CMK (cell line): ENCODE measurements around the gene MTMR3.
"Not testable (repeated sequence)": the region's sequence is repeated elsewhere in the genome, so short reads cannot be mapped to it uniquely, and the experiment has no call there.

ENCODE experiments used
- DNase-seq: peaks from one replicate; pipeline ENCODE4 v3.0.0-alpha.2; 2010; ENCODE audit warnings: low read depth

The MTMR3 gene

DNA sequence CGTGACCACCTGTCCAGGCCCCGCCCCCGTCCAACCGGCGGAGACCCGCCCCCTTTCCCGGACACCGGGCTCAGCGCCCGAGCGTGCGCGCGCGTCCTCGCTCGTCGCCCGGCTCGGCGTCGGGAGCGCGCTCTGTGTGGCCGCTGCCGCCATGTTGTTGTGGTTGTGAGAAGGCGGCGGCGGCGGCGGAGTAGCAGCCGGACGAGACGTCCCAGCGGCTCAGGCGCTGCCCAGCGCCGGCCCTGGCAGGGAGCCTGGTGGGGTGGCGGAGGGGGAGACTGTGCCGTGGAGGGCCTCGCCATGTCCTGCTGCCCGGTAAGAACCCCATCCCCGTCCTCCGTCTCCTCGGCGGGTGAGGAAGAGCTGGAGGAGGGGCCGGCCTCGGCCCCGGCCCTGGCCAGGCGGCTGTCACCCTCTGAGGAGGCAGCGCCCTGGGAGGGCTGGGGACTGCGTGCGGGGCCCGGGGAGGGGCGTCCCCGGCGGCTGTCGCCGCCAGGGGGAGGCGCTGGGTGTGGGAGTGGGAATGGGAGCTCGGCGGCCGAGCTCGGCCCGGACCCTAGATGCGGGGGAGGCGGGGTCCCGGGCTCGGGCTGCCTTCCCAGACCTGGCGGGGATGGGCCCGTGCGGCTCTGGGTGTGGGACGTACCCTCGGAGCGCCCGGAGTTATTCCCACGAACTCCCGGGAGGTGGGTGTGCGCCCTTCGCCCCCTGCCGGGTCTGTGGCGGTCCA is at the start of gene MTMR3:
TSS of gene MTMR3 (plus strand) at position 130 of the 730 bp plus-strand sequence. CDS start 87,886 bp downstream, outside the sequence.
- DNase-seq = peak; percentile 73

GRCh38 chr22:29833392-29833965 is 49.5 kb upstream of the MTMR3 start:
- no peak for DNase-seq

- DNase-seq = no peak
Observed at GRCh38 chr22:29834046-29834445, 48.9 kb upstream of the MTMR3 start.

DNA sequence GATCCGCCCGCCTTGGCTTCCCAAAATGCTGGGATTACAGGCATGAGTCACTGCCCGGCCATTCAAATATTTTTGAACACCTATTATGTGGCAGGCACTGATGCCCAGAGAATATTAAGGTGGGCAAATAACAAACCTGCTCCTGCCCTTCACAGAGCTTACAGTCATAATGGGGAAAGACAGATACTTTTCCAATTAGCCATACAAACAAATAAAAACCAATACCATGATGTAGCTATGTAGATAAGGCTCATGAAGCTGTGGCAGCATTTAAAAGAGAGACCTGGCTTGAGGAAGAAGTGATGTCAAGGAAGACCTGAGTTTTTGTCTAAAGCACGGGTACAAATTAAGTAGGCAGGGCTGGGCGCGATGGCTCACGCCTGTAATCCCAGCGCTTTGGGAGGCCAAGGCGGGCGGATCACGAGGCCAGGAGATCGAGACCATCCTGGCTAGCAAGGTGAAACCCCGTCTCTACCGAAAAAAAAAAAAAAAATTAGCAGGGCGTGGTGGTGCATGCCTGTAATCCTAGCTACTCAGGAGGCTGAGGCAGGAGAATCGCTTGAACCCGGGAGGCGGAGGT is 46.1 kb upstream of the MTMR3 start:
- DNase-seq = not testable (repeated sequence)

DNA sequence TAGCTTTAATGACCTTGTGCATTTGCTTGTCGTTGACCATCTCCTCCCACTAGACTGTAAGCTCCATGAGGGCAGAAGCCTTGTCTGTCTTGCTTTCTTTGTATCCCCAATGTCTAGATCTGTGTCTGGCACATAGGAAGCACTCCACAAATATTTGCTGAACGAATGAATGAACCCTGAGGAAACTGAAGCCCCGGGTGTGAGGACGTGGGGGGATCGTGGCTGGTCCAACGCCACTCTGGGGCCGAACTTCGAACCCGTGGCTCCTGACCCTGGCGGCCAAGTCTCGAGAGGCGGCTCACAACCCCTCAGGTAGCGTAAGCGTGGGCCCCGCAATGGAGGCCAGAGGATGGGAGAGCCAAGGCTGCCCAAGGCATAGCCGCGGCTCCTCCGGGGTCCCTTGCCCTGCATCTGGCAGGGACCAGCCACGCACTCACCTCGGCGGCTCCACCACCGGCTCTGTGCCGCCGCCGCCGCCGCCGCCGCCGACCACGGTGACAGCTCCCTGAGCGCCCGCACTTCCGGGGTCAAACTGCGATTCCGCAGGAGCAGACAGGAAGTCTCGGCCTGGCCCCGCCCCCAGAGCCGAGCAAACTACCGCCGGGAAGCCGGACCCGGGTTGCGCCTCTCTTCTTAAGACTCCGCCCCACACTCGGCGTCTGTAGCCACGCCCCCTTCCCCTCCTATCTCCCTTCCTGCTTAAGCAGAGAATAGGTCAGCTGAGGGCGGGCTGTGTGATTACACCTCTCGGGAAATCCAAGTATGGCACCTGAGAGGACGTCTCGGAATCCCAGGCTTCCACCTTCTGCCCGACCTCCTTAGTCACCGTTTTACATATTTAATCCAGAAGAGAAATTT is 45.0 kb upstream of the MTMR3 start, which contains the start of gene ASCC2:
TSS of gene ASCC2 (minus strand) at position 534 of the 858 bp plus-strand sequence. CDS start 5,949 bp downstream, outside the sequence.
- peak; percentile 97 for DNase-seq

DNA sequence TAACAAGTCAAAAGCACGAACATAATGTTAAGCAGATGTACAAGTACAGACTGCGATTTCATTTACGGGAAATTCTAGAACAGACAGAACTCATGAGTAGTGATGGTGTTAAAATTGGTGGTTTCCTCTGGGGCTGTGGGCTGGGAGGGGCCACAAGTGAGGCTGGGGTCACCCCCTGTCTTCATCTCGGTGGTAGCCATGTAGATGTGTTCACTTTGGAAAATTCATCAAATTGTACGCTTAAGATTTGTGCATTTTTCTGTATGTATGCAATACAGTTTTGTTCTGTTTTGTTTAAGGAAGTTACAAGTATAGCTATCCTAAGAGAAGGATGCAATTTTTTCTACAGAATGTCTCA is 44.4 kb upstream of the MTMR3 start:
- no peak for DNase-seq

GRCh38 chr22:29839039-29839438 is 43.9 kb upstream of the MTMR3 start:
- no peak for DNase-seq

DNA sequence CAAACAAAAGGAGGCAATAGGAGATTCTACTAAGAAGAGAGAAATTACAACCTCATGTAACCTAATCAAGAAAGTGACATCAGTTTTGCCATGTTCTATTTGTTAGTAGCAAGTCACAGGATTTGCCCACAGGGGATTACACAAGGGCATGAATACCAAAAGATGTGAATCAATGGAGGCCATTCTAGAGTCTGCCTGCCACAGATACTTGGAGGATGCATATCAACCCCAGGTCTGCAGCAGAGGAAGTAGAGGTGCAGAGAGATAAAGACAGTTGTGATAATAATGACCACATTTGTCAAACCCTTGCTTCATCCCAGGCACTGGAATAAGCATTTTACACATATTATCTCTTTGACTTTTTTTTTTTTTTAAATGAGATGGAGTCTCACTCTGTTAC is 42.5 kb upstream of the MTMR3 start:
- no peak for DNase-seq

DNA sequence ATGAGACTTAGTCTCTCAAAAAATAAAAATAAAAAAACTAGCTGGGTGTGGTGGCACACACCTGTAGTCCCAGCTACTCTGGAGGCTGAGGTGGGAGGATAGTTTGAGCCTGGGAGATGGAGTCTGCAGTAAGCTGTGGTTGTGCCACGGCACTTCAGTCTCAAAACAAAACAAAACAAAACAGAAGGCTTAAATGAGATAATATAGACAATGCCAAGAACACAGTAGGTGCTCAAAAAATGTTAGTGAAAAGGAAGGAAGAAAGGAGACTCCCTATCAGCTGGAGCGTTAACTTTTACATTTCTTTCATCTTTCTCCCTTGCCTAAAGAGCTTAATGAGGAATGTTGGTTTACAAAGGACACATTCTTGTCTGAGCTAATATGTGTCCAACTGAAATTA is 40.8 kb upstream of the MTMR3 start:
- no peak for DNase-seq

- no peak for DNase-seq
Observed at GRCh38 chr22:29842740-29843139, 40.2 kb upstream of the MTMR3 start.

- no peak for DNase-seq
Observed at GRCh38 chr22:29846290-29846689, 36.7 kb upstream of the MTMR3 start.

DNA sequence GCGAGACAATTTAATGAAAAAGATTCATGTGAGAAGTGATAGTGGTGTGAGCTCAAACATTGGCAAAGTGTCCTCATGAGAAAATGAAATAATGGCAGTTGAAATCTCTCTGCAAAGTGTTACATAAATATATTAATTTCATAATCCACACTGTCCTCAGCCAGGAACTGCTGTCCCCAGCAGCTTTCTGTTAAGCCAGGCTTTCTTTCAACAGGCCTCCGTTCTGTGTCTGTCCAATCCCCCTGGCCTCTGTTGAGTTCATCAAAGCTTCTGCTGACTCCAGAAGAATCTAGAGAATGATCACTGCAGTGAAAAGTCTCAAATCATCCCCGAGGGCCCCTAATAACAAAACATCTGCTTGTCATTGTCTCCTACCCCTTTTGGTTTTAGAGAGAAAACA is 34.9 kb upstream of the MTMR3 start:
- DNase-seq = no peak

DNA sequence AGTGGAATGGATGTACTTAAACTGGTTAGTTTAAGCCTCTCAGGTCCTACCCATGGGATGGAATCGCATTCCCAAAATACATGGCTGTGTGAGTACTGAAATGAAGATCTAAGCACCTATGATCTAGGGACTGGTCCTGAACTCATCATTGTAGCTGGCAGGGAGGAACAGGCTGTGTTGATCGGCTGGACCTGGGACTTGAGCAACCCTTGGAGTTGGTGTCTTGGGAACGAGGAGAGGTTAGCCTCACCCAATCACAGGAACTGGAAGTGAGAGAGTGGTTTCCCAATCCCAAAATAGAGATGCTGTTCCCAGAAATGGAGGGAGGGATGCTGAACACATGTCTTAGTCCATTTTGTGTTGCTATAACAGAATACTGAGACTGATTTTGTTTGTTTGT is 28.5 kb upstream of the MTMR3 start:
- no peak for DNase-seq

DNA sequence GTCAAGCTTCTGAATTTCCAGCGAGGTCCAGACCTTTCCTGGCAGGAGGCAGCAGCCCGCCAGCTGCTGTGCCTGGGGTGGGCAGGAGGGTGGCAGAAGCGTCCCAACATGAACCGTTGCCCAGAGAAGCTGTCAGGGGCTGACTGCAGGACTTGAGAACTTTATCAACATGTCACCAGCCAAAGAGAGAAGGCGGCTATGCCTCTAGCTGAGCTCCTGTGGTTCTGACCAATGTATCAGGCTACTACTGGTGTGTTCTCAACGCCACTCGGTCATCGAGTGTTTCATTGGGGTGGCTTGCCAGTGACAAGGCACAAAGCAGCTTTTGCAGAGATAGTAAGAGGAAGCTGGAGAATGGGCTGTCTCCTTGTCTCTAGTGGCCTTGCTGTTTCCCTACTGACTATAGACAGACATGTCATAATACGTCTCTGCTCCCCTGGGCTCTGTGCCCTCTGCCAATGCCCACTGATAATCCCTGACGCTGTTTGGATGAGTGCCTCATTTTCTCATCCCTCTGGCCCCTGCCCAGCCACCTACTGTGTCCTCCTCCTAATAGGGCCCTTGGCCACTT is 27.3 kb upstream of the MTMR3 start:
- no peak for DNase-seq

DNA sequence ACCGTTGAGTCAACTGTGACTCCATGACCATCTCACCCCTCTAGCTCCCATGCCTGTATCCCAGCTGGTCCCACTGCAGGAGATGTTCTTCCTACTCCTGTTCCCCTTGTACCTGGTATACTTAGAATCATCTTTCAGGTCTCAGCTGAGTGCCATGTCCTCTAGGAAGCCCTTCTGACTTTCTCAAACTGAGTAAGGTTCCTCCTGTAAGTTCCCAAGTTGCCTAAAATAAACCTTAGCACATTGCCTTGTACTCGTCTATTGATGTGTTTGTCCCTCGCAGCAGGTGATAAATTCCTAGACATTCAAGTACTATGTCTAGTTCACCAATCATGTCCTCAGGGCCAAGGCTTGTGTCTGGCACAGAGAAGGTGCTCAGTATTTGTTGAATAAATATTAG is 26.5 kb upstream of the MTMR3 start:
- DNase-seq = no peak

DNA sequence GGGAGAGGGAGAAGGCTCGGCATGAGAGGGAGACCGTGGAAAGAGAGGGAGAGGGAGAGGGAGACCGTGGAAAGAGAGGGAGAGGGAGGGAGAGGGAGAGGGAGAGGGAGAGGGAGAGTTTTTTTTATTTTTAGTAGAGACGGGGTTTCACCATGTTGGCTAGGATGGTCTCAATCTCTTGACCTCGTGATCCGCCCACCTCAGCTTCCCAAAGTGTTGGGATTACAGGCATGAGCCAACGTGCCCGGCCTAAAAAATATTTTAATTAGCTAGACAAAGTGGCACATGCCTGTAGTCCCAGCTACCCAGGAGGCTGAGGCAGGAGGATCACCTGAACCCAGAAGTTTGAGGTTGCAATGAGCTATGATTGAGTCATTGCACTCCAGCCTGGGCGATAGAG is 23.9 kb upstream of the MTMR3 start:
- not testable (repeated sequence) for DNase-seq

- no peak for DNase-seq
Observed at GRCh38 chr22:29860006-29860766, 22.8 kb upstream of the MTMR3 start.

DNA sequence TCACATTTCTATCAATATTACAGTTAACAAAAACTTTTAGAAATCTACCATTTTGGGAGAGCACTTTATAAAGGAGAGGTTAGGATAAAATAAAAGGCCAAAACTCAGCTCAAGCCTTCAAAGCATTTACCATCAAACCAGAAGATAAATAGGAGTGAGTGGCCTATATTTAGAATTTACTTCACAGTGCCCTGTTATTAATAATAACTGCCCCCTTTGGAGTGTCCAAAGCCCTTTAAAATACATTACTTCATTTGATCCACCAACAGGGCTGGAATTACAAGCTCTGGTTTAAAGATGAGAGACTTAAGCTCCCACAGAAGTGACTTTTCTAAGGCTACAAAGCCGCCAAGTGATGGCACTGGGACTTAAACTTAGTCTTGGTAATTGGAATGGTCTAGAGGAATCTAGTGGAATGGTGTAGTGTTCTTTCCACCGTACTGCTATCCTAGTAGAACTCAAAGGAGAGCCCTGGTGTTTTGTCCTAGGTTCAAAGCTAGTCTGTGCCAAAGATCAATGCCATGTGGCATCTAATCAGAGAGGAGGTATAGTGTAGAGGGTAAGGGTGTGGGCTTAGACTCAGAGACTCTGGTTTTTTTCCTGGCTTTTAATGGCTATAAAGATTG is 21.2 kb upstream of the MTMR3 start:
- no peak for DNase-seq

GRCh38 chr22:29865572-29865971 is 17.4 kb upstream of the MTMR3 start:
- DNase-seq = not testable (repeated sequence)

GRCh38 chr22:29867260-29867659 is 15.7 kb upstream of the MTMR3 start:
- no peak for DNase-seq

GRCh38 chr22:29867851-29868250 is 15.1 kb upstream of the MTMR3 start:
- no peak for DNase-seq
